Gastrocnemius medialis (tissue), 4 donors: ENCODE results near the gene C1QC.

Source experiments
- CTCF ChIP-seq, 5 experiments: fragments of 450-650 bp in 3 of 5; fragments of 200-600 bp in 2 of 5; sonication (generic) in 2 of 5; IDR thresholded peaks in 4 of 5; conservative IDR thresholded peaks in 1 of 5; 1 replicate in 4 of 5; 2 replicates in 1 of 5; pipeline ENCODE4 v1.5.1; 2016 to 2019; ENCODE audit warnings: antibody characterized with exemption in 5 of 5, mild to moderate bottlenecking in 3 of 5, moderate library complexity in 3 of 5
- POLR2A ChIP-seq, 2 donors: fragments of 450-650 bp; IDR thresholded peaks; one replicate each; pipeline ENCODE4 v1.6.1; 2017; ENCODE audit warnings: antibody characterized with exemption in 2 of 2, mild to moderate bottlenecking in 2 of 2, moderate library complexity in 2 of 2

GRCh38 chr1:22637907-22638445 lies 5.5 kb upstream of the C1QC start:
- TF ChIP-seq CTCF (IDR thresholded peaks at IDR 0.05 in 4 of 5, conservative IDR thresholded peaks at IDR 0.05 in 1 of 5) = no peak
- TF ChIP-seq POLR2A (IDR thresholded peaks at IDR 0.05) = no peak
